Fibroblast of lung (primary cell): ENCODE measurements around the gene ZNF503. TPM values are rescaled to one million over a fixed set of nuclear protein-coding genes. Genes with fewer than 3 reads are reported as not detected.

ENCODE experiments used
- DNase-seq, 2 donors: peaks; one replicate each; pipeline versions ENCODE4 v3.0.0 to v3.0.0-alpha.2; 2010; ENCODE audit warnings: low read depth in 2 of 2
- H2AFZ ChIP-seq: 2 replicates; pipeline ENCODE4 v1.5.1; 2012; ENCODE audit warnings: low read length, control low read depth, inconsistent platforms
- H3K27ac ChIP-seq: 2 replicates; pipeline ENCODE4 v1.5.1; 2011; ENCODE audit warnings: low read length, control low read depth; ENCODE audit not compliant: insufficient read depth
- H3K27me3 ChIP-seq: 2 replicates; pipeline ENCODE4 v1.5.1; 2011; ENCODE audit warnings: mild to moderate bottlenecking, low read length; ENCODE audit not compliant: control insufficient read depth, insufficient read depth
- H3K36me3 ChIP-seq: 2 replicates; pipeline ENCODE4 v1.5.1; 2011; ENCODE audit warnings: low read length; ENCODE audit not compliant: control insufficient read depth, insufficient read depth
- H3K4me1 ChIP-seq: 2 replicates; pipeline ENCODE4 v1.5.1; 2011; ENCODE audit warnings: low read length; ENCODE audit not compliant: control insufficient read depth, insufficient read depth; ENCODE audit errors: extremely low read depth
- H3K4me2 ChIP-seq: 2 replicates; pipeline ENCODE4 v1.5.1; 2011; ENCODE audit warnings: low read length, control low read depth; ENCODE audit not compliant: insufficient read depth; ENCODE audit errors: extremely low read depth
- H3K4me3 ChIP-seq, 4 experiments: fragments of 200-600 bp in 1 of 4; sonication (generic) in 1 of 4; replicated peaks in 1 of 4; 2 replicates each; pipeline ENCODE4 v1.5.1; 2011 to 2016; ENCODE audit warnings: low read length in 4 of 4, low read depth in 3 of 4, mild to moderate bottlenecking in 3 of 4, control low read depth in 2 of 4, inconsistent platforms in 1 of 4, mixed read lengths in 1 of 4; ENCODE audit not compliant: insufficient read depth in 1 of 4; ENCODE audit errors: control extremely low read depth in 1 of 4
- H3K79me2 ChIP-seq: 2 replicates; pipeline ENCODE4 v1.5.1; 2012; ENCODE audit warnings: mild to moderate bottlenecking, low read length, inconsistent platforms; ENCODE audit not compliant: control insufficient read depth, insufficient read depth
- H3K9ac ChIP-seq: 2 replicates; pipeline ENCODE4 v1.5.1; 2011; ENCODE audit warnings: mild to moderate bottlenecking, low read length, control low read depth; ENCODE audit not compliant: insufficient read depth
- H3K9me3 ChIP-seq: 2 replicates; pipeline ENCODE4 v1.5.1; 2012; ENCODE audit warnings: low read depth, low read length; ENCODE audit not compliant: control insufficient read depth, insufficient read depth
- H4K20me1 ChIP-seq: 2 replicates; pipeline ENCODE4 v1.5.1; 2011; ENCODE audit warnings: low read length; ENCODE audit not compliant: control insufficient read depth, insufficient read depth; ENCODE audit errors: extremely low read depth
- EZH2 ChIP-seq: IDR thresholded peaks from 2 replicates; pipeline ENCODE4 v1.5.1; 2012; ENCODE audit warnings: low read length, control low read depth, mild to moderate bottlenecking; ENCODE audit errors: missing control alignments
- polyA plus RNA-seq, 2 donors: library from polyadenylated mRNA; depleted of rRNA in 1 of 2; stranded (reverse) in 1 of 2; unstranded in 1 of 2; fragments of >200 nt; gene quantifications; 2 replicates each; pipeline ENCODE4 v1.2.1, GENCODE V29; 2011 to 2012; ENCODE audit warnings: missing spikeins in 1 of 2
- total RNA-seq: library from RNA; depleted of rRNA; stranded (reverse); fragments of >200 nt; gene quantifications from 2 replicates; pipeline ENCODE4 v1.2.1, GENCODE V29; 2014
- TF ChIP-seq, protein P1 (sequence below), 2 donors: IDR thresholded peaks in 1 of 2; conservative IDR thresholded peaks in 1 of 2; 1 replicate in 1 of 2; 2 replicates in 1 of 2; pipeline ENCODE4 v1.5.1; 2011 to 2012; ENCODE audit warnings: low read length in 2 of 2, control low read depth in 1 of 2, inconsistent platforms in 1 of 2, low read depth in 1 of 2, mild to moderate bottlenecking in 1 of 2

The ZNF503 gene
- total and polyA plus RNA-seq, 2 donors (not counting 1 experiment from before 2014, with no cell fraction given), result 4.9 to 7.1 TPM

- no peaks in the 10 kb centered on the region for H3K9me3 ChIP-seq
- H3K9ac ChIP-seq, result no peak overlapping the region
- no peaks in the 10 kb centered on the region for H3K79me2 ChIP-seq
- no peak overlapping the region for H3K4me2 ChIP-seq
- H3K4me1 ChIP-seq, result peaks cover 5% of the 10 kb centered on the region
- H3K27ac ChIP-seq, result no peak overlapping the region
- no peak overlapping the region for H2AFZ ChIP-seq
- H3K4me3 ChIP-seq, result no peak overlapping the region
- TF ChIP-seq, protein P1, sequence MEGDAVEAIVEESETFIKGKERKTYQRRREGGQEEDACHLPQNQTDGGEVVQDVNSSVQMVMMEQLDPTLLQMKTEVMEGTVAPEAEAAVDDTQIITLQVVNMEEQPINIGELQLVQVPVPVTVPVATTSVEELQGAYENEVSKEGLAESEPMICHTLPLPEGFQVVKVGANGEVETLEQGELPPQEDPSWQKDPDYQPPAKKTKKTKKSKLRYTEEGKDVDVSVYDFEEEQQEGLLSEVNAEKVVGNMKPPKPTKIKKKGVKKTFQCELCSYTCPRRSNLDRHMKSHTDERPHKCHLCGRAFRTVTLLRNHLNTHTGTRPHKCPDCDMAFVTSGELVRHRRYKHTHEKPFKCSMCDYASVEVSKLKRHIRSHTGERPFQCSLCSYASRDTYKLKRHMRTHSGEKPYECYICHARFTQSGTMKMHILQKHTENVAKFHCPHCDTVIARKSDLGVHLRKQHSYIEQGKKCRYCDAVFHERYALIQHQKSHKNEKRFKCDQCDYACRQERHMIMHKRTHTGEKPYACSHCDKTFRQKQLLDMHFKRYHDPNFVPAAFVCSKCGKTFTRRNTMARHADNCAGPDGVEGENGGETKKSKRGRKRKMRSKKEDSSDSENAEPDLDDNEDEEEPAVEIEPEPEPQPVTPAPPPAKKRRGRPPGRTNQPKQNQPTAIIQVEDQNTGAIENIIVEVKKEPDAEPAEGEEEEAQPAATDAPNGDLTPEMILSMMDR (conservative IDR thresholded peaks at IDR 0.05 in 1 of 2, IDR thresholded peaks at IDR 0.05 in 1 of 2; ENCODE audit: low read depth in 1 of 2, low read length in 2 of 2), result no peak
- no peak for TF ChIP-seq EZH2
- DNase-seq, result no peak
- no peaks in the 10 kb centered on the region for H3K36me3 ChIP-seq
- peaks cover 3% of the 10 kb centered on the region for H3K27me3 ChIP-seq
- no peaks in the 10 kb centered on the region for H4K20me1 ChIP-seq
These were observed 26.4 kb upstream of the ZNF503 start for GRCh38 chr10:75427951-75428350.

- no peak overlapping the region for H3K9ac ChIP-seq
- DNase-seq, result no peak
- H3K79me2 ChIP-seq, result no peaks in the 10 kb centered on the region
- H3K4me3 ChIP-seq, result no peak overlapping the region
- H4K20me1 ChIP-seq, result no peaks in the 10 kb centered on the region
- TF ChIP-seq EZH2, result no peak
- TF ChIP-seq, protein P1 (conservative IDR thresholded peaks at IDR 0.05 in 1 of 2, IDR thresholded peaks at IDR 0.05 in 1 of 2; ENCODE audit: low read depth in 1 of 2, low read length in 2 of 2), result no peak
- no peak overlapping the region for H3K4me2 ChIP-seq
- peaks cover 5% of the 10 kb centered on the region for H3K4me1 ChIP-seq
- peaks cover 3% of the 10 kb centered on the region for H3K27me3 ChIP-seq
- no peak overlapping the region for H2AFZ ChIP-seq
- no peaks in the 10 kb centered on the region for H3K36me3 ChIP-seq
- no peaks in the 10 kb centered on the region for H3K9me3 ChIP-seq
- H3K27ac ChIP-seq, result no peak overlapping the region
These were observed 25.3 kb upstream of the ZNF503 start for GRCh38 chr10:75426880-75427279.

DNA sequence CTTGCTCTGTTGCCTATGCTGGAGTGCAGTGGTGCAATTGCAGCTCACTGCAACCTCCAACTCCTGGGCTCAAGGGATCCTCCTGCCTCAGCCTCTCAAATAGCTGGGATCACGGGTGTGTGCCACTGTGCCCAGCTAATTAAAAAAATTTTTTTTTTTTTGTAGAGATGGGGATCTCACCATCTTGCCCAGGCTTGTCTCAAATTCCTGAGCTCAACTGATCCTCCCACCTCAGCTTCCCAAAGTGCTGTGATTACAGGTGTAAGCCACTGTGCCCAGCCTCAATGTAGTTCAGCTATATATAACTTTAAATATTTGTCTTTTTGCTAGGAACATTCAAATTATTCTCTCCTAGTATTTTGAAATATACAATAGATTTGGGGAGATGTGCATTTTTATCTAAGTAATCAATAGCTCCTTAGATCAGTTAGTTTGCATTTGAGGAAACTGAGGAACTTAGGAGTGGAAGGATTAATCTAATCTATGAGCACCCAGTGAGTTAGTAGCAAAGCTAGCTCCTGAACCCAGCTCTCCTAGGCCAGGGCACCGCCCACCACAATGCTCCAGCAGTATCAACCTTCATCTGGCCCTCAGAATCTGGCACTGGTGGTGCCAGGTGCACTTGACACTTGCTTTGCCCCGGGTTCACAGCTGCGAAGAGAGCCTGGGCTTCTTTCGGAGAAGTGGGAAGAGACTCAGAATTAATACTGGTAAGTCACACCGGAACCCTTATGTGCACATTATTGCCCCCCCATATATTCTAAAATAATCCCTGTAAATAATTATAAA lies 23.9 kb upstream of the ZNF503 start:
- H3K9me3 ChIP-seq, result no peaks in the 10 kb centered on the region
- H4K20me1 ChIP-seq, result no peaks in the 10 kb centered on the region
- no peaks in the 10 kb centered on the region for H3K79me2 ChIP-seq
- no peak overlapping the region for H3K27ac ChIP-seq
- no peak for DNase-seq
- H3K4me2 ChIP-seq, result no peak overlapping the region
- TF ChIP-seq, protein P1 (conservative IDR thresholded peaks at IDR 0.05 in 1 of 2, IDR thresholded peaks at IDR 0.05 in 1 of 2; ENCODE audit: low read depth in 1 of 2, low read length in 2 of 2), result no peak
- no peak for TF ChIP-seq EZH2
- H3K36me3 ChIP-seq, result no peaks in the 10 kb centered on the region
- no peak overlapping the region for H3K4me3 ChIP-seq
- no peaks in the 10 kb centered on the region for H3K27me3 ChIP-seq
- no peak overlapping the region for H2AFZ ChIP-seq
- no peak overlapping the region for H3K9ac ChIP-seq
- H3K4me1 ChIP-seq, result peaks cover 5% of the 10 kb centered on the region
